Endothelial cell of umbilical vein (primary cell): ENCODE data around the gene COL5A1. TPM values are rescaled to one million over a fixed set of nuclear protein-coding genes. Genes with fewer than 3 reads are reported as not detected.

Source experiments
- BruUV-seq: library from RNA; stranded (reverse); fragments of 400-500 nt; replicated peaks from 2 replicates; lab custom pipeline; 2021; lab: Mats Ljungman, UMichigan
- CTCF ChIA-PET: fragments of 300-600, 350-600 bp; sonication (Branson Sonifier 250); formaldehyde crosslinking; loops from one replicate; lab custom pipeline; 2021; ENCODE audit warnings: antibody characterized with exemption, inconsistent platforms; lab: Charles Lee
- POLR2A ChIA-PET: fragments of 300-600, 350-600 bp; sonication (Branson Sonifier 250); formaldehyde crosslinking; loops from one replicate; lab custom pipeline; 2021; ENCODE audit warnings: antibody characterized with exemption, inconsistent platforms; lab: Charles Lee
- DNase-seq: peaks from one replicate; pipeline ENCODE4 v3.0.0-alpha.2; 2011; ENCODE audit warnings: low read depth, low spot score
- FAIRE-seq: peaks from 2 replicates; lab custom pipeline; 2011; peaks lifted over from hg19 to GRCh38; lab: Jason Lieb, UNC
- H2AFZ ChIP-seq: 2 replicates; pipeline ENCODE4 v1.6.0; 2012; ENCODE audit warnings: low read depth, low read length, control low read depth, inconsistent platforms
- H3K27ac ChIP-seq: 2 replicates; pipeline ENCODE4 v1.5.1; 2011; ENCODE audit warnings: low read depth, mild to moderate bottlenecking, control low read depth, low read length, moderate library complexity; ENCODE audit not compliant: insufficient read depth
- H3K27me3 ChIP-seq, 2 experiments: 2 replicates each; pipeline versions ENCODE4 v1.6.0 to v1.6.1; 2011; ENCODE audit warnings: low read length in 2 of 2, mixed read lengths in 1 of 2; ENCODE audit not compliant: control insufficient read depth in 2 of 2, insufficient read depth in 2 of 2
- H3K36me3 ChIP-seq, 2 experiments: 2 replicates in 1 of 2; 3 replicates in 1 of 2; pipeline ENCODE4 v1.5.1; 2011; ENCODE audit warnings: low read length in 2 of 2, mild to moderate bottlenecking in 1 of 2, moderate library complexity in 1 of 2; ENCODE audit not compliant: control insufficient read depth in 2 of 2, insufficient read depth in 2 of 2; ENCODE audit errors: extremely low read depth in 1 of 2
- H3K4me1 ChIP-seq: 3 replicates; pipeline ENCODE4 v1.5.1; 2011; ENCODE audit warnings: mild to moderate bottlenecking, low read length; ENCODE audit not compliant: control insufficient read depth, insufficient read depth; ENCODE audit errors: extremely low read depth
- H3K4me2 ChIP-seq: 2 replicates; pipeline ENCODE4 v1.6.1; 2011; ENCODE audit warnings: low read length, control low read depth, mixed read lengths; ENCODE audit not compliant: insufficient read depth
- H3K4me3 ChIP-seq, 3 experiments: fragments of 200-600 bp in 1 of 3; sonication (generic), shearing (Covaris generic) in 1 of 3; replicated peaks in 1 of 3; 2 replicates each; pipeline ENCODE4 v1.5.1; 2011 to 2016; ENCODE audit warnings: control low read depth in 3 of 3, low read length in 3 of 3, mild to moderate bottlenecking in 2 of 3, inconsistent platforms in 1 of 3, low read depth in 1 of 3, moderate library complexity in 1 of 3; ENCODE audit not compliant: insufficient read depth in 1 of 3
- H3K79me2 ChIP-seq: 2 replicates; pipeline ENCODE4 v1.6.0; 2012; ENCODE audit warnings: low read length, inconsistent platforms; ENCODE audit not compliant: control insufficient read depth, insufficient read depth
- H3K9ac ChIP-seq: replicated peaks from 2 replicates; pipeline ENCODE3; 2011; ENCODE audit warnings: low read length, control low read depth; ENCODE audit not compliant: insufficient read depth; ENCODE audit errors: extremely low read depth
- H3K9me1 ChIP-seq: replicated peaks from 3 replicates; pipeline ENCODE4 v1.6.0; 2011; ENCODE audit warnings: mild to moderate bottlenecking, low read length; ENCODE audit not compliant: control insufficient read depth, insufficient read depth; ENCODE audit errors: extremely low read depth
- H3K9me3 ChIP-seq: replicated peaks from 2 replicates; pipeline ENCODE4 v1.5.1; 2012; ENCODE audit warnings: low read length, inconsistent platforms; ENCODE audit not compliant: control insufficient read depth, insufficient read depth
- H4K20me1 ChIP-seq: replicated peaks from 2 replicates; pipeline ENCODE3; 2011; ENCODE audit warnings: mild to moderate bottlenecking, low read length; ENCODE audit not compliant: control insufficient read depth, insufficient read depth; ENCODE audit errors: extremely low read depth
- EZH2 ChIP-seq: IDR thresholded peaks from 2 replicates; pipeline ENCODE4 v1.6.1; 2012; ENCODE audit warnings: borderline replicate concordance, low read depth, mild to moderate bottlenecking, moderate library complexity, low read length, inconsistent platforms; ENCODE audit not compliant: severe bottlenecking
- FOS ChIP-seq: IDR thresholded peaks from 2 replicates; pipeline ENCODE4 v1.6.1; 2011; ENCODE audit warnings: mild to moderate bottlenecking, low read length, moderate library complexity, borderline replicate concordance; ENCODE audit not compliant: insufficient read depth
- GATA2 ChIP-seq: IDR thresholded peaks from 2 replicates; pipeline ENCODE4 v1.7.0; 2011; ENCODE audit warnings: low read depth, mild to moderate bottlenecking, moderate library complexity, mixed read lengths, low read length; ENCODE audit not compliant: insufficient read length, insufficient read depth
- JUN ChIP-seq: IDR thresholded peaks from 2 replicates; pipeline ENCODE4 v1.6.1; 2011; ENCODE audit warnings: borderline replicate concordance, low read depth; ENCODE audit not compliant: insufficient read length, insufficient read depth
- MYC ChIP-seq: IDR thresholded peaks from one replicate; pipeline ENCODE4 v1.6.1; 2011; ENCODE audit warnings: mild to moderate bottlenecking, low read depth, low read length
- POLR2A ChIP-seq: IDR thresholded peaks from 2 replicates; pipeline ENCODE4 v1.6.1; 2012; ENCODE audit warnings: low read depth, mild to moderate bottlenecking, control low read depth, low read length
- POLR2AphosphoS5 ChIP-seq: IDR thresholded peaks from 2 replicates; pipeline ENCODE4 v1.6.1; 2012; ENCODE audit warnings: low read depth, mild to moderate bottlenecking, control low read depth, low read length, moderate library complexity; ENCODE audit not compliant: insufficient read depth
- dilution Hi-C: fragments of 300-500 bp; cut with MboI; formaldehyde crosslinking; loops from one replicate; pipeline ENCODE4 v1.15.0; 2019; ENCODE audit warnings: low sequenced_read_pairs; ENCODE audit not compliant: extremely low pct_ligation_motif_present
- intact Hi-C: fragments of 100-400 bp; cut with micrococcal nuclease; formaldehyde crosslinking; loops from one replicate; pipeline ENCODE4 v1.10.0; 2022
- polyA plus RNA-seq, 4 experiments: library from polyadenylated mRNA; depleted of rRNA in 3 of 4; stranded (reverse) in 3 of 4; unstranded in 1 of 4; fragments of >200 nt; gene quantifications; 2 replicates each; pipeline versions ENCODE4 v1.2.1 to v1.2.3, GENCODE V29; 2011 to 2012; ENCODE audit warnings: missing spikeins in 1 of 4
- total RNA-seq: library from RNA; stranded (reverse); gene quantifications from 2 replicates; pipeline ENCODE4 v1.2.3, GENCODE V29; 2021
- TF ChIP-seq, protein P1 (sequence below), 2 donors: IDR thresholded peaks; 1 replicate in 1 of 2; 2 replicates in 1 of 2; pipeline ENCODE4 v1.5.1; 2011; ENCODE audit warnings: low read length in 2 of 2, mild to moderate bottlenecking in 2 of 2, moderate library complexity in 2 of 2, control low read depth in 1 of 2, inconsistent platforms in 1 of 2, low read depth in 1 of 2; ENCODE audit not compliant: insufficient read depth in 1 of 2; ENCODE audit errors: extremely low read depth in 1 of 2
- TF ChIP-seq, protein P2 (sequence below): IDR thresholded peaks from 2 replicates; pipeline ENCODE4 v1.6.1; 2011; ENCODE audit not compliant: insufficient read depth, insufficient read length

Gene COL5A1
- total and polyA plus RNA-seq, 2 donors (not counting 3 experiments of a cell fraction or from before 2014, with no cell fraction given) = 97.4 to 175 TPM

DNA sequence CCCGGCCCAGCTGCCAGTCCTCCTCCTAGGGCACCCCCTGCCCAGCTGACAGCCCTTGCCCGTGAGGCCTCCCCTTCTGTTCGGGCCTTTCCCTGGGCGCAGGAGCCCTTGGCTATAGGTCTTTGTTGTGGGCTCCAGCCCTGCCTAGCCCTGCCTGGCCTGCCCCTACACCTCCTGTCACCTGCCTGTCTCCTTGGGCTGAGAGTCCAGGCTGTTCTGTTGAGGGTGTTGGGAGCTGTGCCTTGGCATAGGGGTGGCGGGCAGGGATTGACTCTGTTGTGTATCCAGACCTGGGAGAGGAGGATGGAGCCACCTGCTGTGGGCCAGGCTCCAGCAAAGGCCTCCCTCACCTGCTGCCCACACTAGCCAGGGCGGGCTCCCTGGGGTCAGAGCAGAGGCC lies 250.6 kb downstream of the COL5A1 start:
- dilution Hi-C loops = no loop called here
- FAIRE-seq = no peak
- Histone ChIP-seq H3K27ac (no peak overlapping the region), H3K79me2 (no peaks in the 10 kb centered on the region), H3K4me1 (peaks cover 15% of the 10 kb centered on the region), H3K27me3 (peaks cover 0 to 2% of the 10 kb centered on the region in 2 experiments), H2AFZ (no peak overlapping the region), H3K36me3 (no peaks in the 10 kb centered on the region), H4K20me1 (no peaks in the 10 kb centered on the region), H3K9ac (no peak overlapping the region), H3K4me2 (no peak overlapping the region), H3K4me3 (no peak overlapping the region), H3K9me3 (no peaks in the 10 kb centered on the region), H3K9me1 (no peaks in the 10 kb centered on the region)
- intact Hi-C loops = no loop called here
- POLR2A ChIA-PET = no interaction called here
- CTCF ChIA-PET = no interaction called here
- no peak for DNase-seq
- TF ChIP-seq, protein P1, sequence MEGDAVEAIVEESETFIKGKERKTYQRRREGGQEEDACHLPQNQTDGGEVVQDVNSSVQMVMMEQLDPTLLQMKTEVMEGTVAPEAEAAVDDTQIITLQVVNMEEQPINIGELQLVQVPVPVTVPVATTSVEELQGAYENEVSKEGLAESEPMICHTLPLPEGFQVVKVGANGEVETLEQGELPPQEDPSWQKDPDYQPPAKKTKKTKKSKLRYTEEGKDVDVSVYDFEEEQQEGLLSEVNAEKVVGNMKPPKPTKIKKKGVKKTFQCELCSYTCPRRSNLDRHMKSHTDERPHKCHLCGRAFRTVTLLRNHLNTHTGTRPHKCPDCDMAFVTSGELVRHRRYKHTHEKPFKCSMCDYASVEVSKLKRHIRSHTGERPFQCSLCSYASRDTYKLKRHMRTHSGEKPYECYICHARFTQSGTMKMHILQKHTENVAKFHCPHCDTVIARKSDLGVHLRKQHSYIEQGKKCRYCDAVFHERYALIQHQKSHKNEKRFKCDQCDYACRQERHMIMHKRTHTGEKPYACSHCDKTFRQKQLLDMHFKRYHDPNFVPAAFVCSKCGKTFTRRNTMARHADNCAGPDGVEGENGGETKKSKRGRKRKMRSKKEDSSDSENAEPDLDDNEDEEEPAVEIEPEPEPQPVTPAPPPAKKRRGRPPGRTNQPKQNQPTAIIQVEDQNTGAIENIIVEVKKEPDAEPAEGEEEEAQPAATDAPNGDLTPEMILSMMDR (IDR thresholded peaks at IDR 0.05; ENCODE audit: extremely low read depth in 1 of 2, insufficient read depth in 1 of 2, low read depth in 1 of 2, low read length in 2 of 2) = no peak
- TF ChIP-seq FOS (no peak), POLR2AphosphoS5 (no peak), EZH2 (no peak), JUN (no peak), POLR2A (no peak), MYC (no peak), GATA2 (no peak)
- TF ChIP-seq, protein P2, sequence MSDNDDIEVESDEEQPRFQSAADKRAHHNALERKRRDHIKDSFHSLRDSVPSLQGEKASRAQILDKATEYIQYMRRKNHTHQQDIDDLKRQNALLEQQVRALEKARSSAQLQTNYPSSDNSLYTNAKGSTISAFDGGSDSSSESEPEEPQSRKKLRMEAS = no peak
- BruUV-seq = no TSS peak
